ENCODE results near the gene EPB42.

- no peak for TF ChIP-seq EZH2 (IDR thresholded peaks at IDR 0.05; ENCODE audit: insufficient read depth, poor library complexity, severe bottlenecking)
- no peak for TF ChIP-seq EZH2phosphoT487 (IDR thresholded peaks at IDR 0.05; ENCODE audit: insufficient read depth, low read depth)
Measured at GRCh38 chr15:43210807-43211206, 10.0 kb downstream of the EPB42 start.
